SU-DHL-6 (cell line): ENCODE measurements around the gene CPLANE1.

Source experiments
- EZH2phosphoT487 ChIP-seq: fragments of 200-600 bp; sonication (generic), shearing (Covaris generic); conservative IDR thresholded peaks from 2 replicates; pipeline ENCODE4 v1.6.1; 2018; ENCODE audit warnings: mild to moderate bottlenecking, antibody characterized with exemption, low read length, moderate library complexity, mixed read lengths
- TF ChIP-seq, protein P1 (sequence below): fragments of 200-600 bp; sonication (generic); IDR thresholded peaks from one replicate; pipeline ENCODE4 v1.5.1; 2017; ENCODE audit warnings: antibody characterized with exemption, mild to moderate bottlenecking, low read length, moderate library complexity; ENCODE audit not compliant: insufficient read depth, poor library complexity, severe bottlenecking

DNA sequence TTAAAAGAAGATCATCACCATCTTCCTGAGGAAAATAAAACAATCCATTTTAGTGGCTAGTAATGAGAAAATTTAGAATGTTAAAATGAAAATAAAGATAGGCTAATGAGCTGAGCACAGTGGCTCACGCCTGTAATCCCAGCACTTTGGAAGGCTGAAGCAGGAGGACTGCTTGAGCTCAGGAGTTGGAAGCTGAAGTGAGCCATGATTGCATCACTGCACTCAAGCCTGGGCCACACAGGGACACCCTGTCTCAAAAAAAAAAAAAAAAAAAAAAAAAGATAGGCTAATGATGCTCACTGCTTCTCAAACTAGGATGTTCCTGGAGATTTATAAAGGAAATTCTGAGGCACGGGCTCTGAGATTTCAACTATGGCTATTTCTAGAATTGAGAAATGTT lies 50.3 kb downstream of the CPLANE1 start:
- TF ChIP-seq, protein P1, sequence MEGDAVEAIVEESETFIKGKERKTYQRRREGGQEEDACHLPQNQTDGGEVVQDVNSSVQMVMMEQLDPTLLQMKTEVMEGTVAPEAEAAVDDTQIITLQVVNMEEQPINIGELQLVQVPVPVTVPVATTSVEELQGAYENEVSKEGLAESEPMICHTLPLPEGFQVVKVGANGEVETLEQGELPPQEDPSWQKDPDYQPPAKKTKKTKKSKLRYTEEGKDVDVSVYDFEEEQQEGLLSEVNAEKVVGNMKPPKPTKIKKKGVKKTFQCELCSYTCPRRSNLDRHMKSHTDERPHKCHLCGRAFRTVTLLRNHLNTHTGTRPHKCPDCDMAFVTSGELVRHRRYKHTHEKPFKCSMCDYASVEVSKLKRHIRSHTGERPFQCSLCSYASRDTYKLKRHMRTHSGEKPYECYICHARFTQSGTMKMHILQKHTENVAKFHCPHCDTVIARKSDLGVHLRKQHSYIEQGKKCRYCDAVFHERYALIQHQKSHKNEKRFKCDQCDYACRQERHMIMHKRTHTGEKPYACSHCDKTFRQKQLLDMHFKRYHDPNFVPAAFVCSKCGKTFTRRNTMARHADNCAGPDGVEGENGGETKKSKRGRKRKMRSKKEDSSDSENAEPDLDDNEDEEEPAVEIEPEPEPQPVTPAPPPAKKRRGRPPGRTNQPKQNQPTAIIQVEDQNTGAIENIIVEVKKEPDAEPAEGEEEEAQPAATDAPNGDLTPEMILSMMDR = no peak
- no peak for TF ChIP-seq EZH2phosphoT487
